CD4-positive, alpha-beta T cell treated with Interleukin-12 subunit alpha and Interleukin-12 subunit beta, for 1 hour (primary cell): ENCODE results near the gene ITPR1.

ENCODE experiments used
- DNase-seq: peaks from one replicate; pipeline ENCODE4 v3.0.0-alpha.2; 2020

ITPR1 gene

GRCh38 chr3:4765212-4765611, 272.1 kb downstream of the ITPR1 start:
- DNase-seq, result no peak

GRCh38 chr3:4766263-4766662, 273.1 kb downstream of the ITPR1 start:
- DNase-seq, result no peak

GRCh38 chr3:4766716-4767499, 273.8 kb downstream of the ITPR1 start:
- no peak for DNase-seq

GRCh38 chr3:4768021-4768420, 274.9 kb downstream of the ITPR1 start:
- DNase-seq, result no peak

GRCh38 chr3:4768521-4768920, 275.4 kb downstream of the ITPR1 start:
- no peak for DNase-seq

GRCh38 chr3:4770561-4770960, 277.4 kb downstream of the ITPR1 start:
- DNase-seq, result no peak

GRCh38 chr3:4771243-4771642, 278.1 kb downstream of the ITPR1 start:
- no peak for DNase-seq

- no peak for DNase-seq
Observed at GRCh38 chr3:4772171-4772804, 279.1 kb downstream of the ITPR1 start.

GRCh38 chr3:4772858-4773257, 279.7 kb downstream of the ITPR1 start:
- DNase-seq, result no peak

GRCh38 chr3:4773583-4773982, 280.4 kb downstream of the ITPR1 start:
- no peak for DNase-seq

GRCh38 chr3:4774531-4774930, 281.4 kb downstream of the ITPR1 start:
- DNase-seq, result no peak

GRCh38 chr3:4776399-4776979, 283.3 kb downstream of the ITPR1 start:
- DNase-seq, result no peak

GRCh38 chr3:4776980-4777581, 283.9 kb downstream of the ITPR1 start:
- DNase-seq, result no peak

- DNase-seq, result no peak
Observed at GRCh38 chr3:4778119-4778518, 285.0 kb downstream of the ITPR1 start.

GRCh38 chr3:4778740-4779139, 285.6 kb downstream of the ITPR1 start:
- DNase-seq, result no peak

- DNase-seq, result no peak
Observed at GRCh38 chr3:4780545-4780957, 287.4 kb downstream of the ITPR1 start.

- no peak for DNase-seq
Observed at GRCh38 chr3:4782095-4782494, 288.9 kb downstream of the ITPR1 start.

- DNase-seq, result no peak
Observed at GRCh38 chr3:4785551-4785950, 292.4 kb downstream of the ITPR1 start.

- no peak for DNase-seq
Observed at GRCh38 chr3:4786431-4786830, 293.3 kb downstream of the ITPR1 start.

- no peak for DNase-seq
Observed at GRCh38 chr3:4791358-4791757, 298.2 kb downstream of the ITPR1 start.

GRCh38 chr3:4793311-4793710, 300.2 kb downstream of the ITPR1 start:
- DNase-seq, result no peak

GRCh38 chr3:4794331-4794730, 301.2 kb downstream of the ITPR1 start:
- no peak for DNase-seq

GRCh38 chr3:4794798-4795197, 301.6 kb downstream of the ITPR1 start:
- DNase-seq, result no peak

GRCh38 chr3:4795905-4796304, 302.8 kb downstream of the ITPR1 start:
- DNase-seq, result no peak
